Measurements from ENCODE around the gene LRRC8C. TPM values are rescaled to one million over a fixed set of nuclear protein-coding genes. Genes with fewer than 3 reads are reported as not detected.

The LRRC8C gene
- total and polyA plus RNA-seq, 2 of the 8 experiments (the other 6 are each of a cell fraction or from before 2014, with no cell fraction given): 1.1 to 2.1 TPM

DNA sequence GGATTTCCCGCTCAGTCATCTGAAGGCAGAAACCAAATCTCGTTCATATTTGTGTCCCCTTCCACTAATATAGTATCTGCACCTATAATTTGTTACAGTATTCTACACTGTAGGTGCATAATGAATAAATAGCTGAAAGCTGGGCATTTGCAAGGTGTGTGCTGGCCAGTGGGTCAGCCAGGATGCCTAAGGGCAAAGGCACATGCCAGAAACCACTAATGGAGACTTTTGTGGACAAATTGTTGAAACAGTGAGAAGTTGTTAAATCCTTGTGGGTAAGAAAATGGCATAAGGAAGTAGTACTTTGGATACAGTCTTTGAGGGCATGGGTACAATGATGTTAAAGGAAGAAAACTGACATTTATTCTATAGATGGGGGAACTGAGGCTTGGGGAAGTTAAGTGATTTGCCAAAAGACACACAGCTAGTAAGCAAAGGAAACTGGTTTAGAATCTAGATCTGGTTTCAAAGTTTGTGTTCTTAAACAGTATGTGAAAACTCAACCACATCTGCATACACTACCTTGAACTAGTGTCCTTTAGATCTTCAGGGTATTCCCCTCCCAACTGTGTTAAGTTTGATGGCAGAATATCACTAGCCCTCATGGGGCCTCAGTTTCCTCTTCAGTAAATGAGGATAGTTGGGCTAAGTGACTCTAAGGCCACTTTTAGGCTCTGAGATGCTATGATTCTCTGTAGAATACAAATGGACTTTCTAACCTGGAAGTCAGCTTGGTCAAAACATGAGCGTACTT is 26.5 kb upstream of the LRRC8C start:
- no peak overlapping the region for H3K14ac ChIP-seq (ENCODE audit: insufficient read length)
- no peaks in the 10 kb centered on the region for H3K9me3 ChIP-seq (ENCODE audit: insufficient read depth in 2 of 2, low read depth in 1 of 2, low read length in 1 of 2)
- H3K56ac ChIP-seq (replicated peaks; ENCODE audit: insufficient read length, low read depth, low read length): no peak overlapping the region
- DNase-seq (ENCODE audit: low read depth in 1 of 2, low spot score in 2 of 2) (no peak), FAIRE-seq (no peak)
- H4K8ac ChIP-seq (ENCODE audit: extremely low read depth, insufficient read depth, low read length): no peak overlapping the region
- H2AK5ac ChIP-seq (ENCODE audit: low read depth, low read length): no peak overlapping the region
- ChIA-PET POLR2A (ENCODE audit: partially characterized antibody) (interaction anchor here (0.6 kb wide), 1 partner anchor 52 kb away, joined by 3 read pairs; no protein-coding TSS in a partner anchor), CTCF (ENCODE audit: partially characterized antibody) (interaction anchor here (0.8 to 3.7 kb wide), 3 partner anchors 123 to 157 kb away, joined by 3 to 21 read pairs (median 16); no protein-coding TSS in a partner anchor)
- no peak overlapping the region for H4K5ac ChIP-seq (ENCODE audit: insufficient read length, low read depth, low read length)
- H2BK15ac ChIP-seq (ENCODE audit: low read length): no peak overlapping the region
- no peak overlapping the region for H2BK12ac ChIP-seq (ENCODE audit: low read depth, low read length)
- no peaks in the 10 kb centered on the region for H3K79me2 ChIP-seq (ENCODE audit: control insufficient read depth in 1 of 2, insufficient read depth in 2 of 2, low read length in 2 of 2)
- no peak overlapping the region for H2BK120ac ChIP-seq (replicated peaks; ENCODE audit: low read depth, low read length)
- H2AFZ ChIP-seq (ENCODE audit: low read length): no peak overlapping the region
- no peaks in the 10 kb centered on the region for H4K20me1 ChIP-seq (replicated peaks in 1 of 2; ENCODE audit: control insufficient read depth in 1 of 2, insufficient read depth in 2 of 2, low read length in 2 of 2)
- no peak overlapping the region for H3K23ac ChIP-seq (ENCODE audit: insufficient read length)
- H3K27ac ChIP-seq (ENCODE audit: low read depth, low read length): no peak overlapping the region
- H3K36me3 ChIP-seq (ENCODE audit: control insufficient read depth in 2 of 4, insufficient read depth in 4 of 4, low read length in 3 of 4): no peaks in the 10 kb centered on the region
- no peaks in the 10 kb centered on the region for H3K23me2 ChIP-seq (ENCODE audit: low read depth, low read length)
- H3K4me1 ChIP-seq (replicated peaks in 1 of 4; ENCODE audit: control insufficient read depth in 3 of 4, insufficient read depth in 4 of 4, low read length in 3 of 4): no peaks in the 10 kb centered on the region
- no peak overlapping the region for H3K4me2 ChIP-seq (ENCODE audit: insufficient read depth in 1 of 2, low read depth in 2 of 2, low read length in 2 of 2)
- H4K91ac ChIP-seq (replicated peaks; ENCODE audit: insufficient read length, low read length): no peak overlapping the region
- H3K4ac ChIP-seq (replicated peaks; ENCODE audit: insufficient read length, low read depth, low read length): no peak overlapping the region
- H3K27me3 ChIP-seq (replicated peaks in 1 of 4; ENCODE audit: control insufficient read depth in 3 of 4, extremely low read depth in 1 of 4, insufficient read depth in 3 of 4, low read length in 3 of 4): no peaks in the 10 kb centered on the region; a peak in 1 of 7 replicates
- H3K18ac ChIP-seq (ENCODE audit: extremely low read depth, low read length): no peak overlapping the region
- no peaks in the 10 kb centered on the region for H3K79me1 ChIP-seq (ENCODE audit: low read depth, low read length)
- no peak overlapping the region for H2BK20ac ChIP-seq (ENCODE audit: low read length)
- 88% methylated on average over 3 of the region's 3 CpGs; no CpG with 5 or more reads in 1 of the 2 experiments for WGBS, 2 experiments (ENCODE audit: extremely low coverage in 1 of 2, insufficient coverage in 1 of 2, insufficient read length in 1 of 2, insufficient replicate concordance in 2 of 2, low coverage in 1 of 2, low lambda C conversion rate in 2 of 2, missing lambda C conversion rate in 1 of 2)
- no peak overlapping the region for H3K9ac ChIP-seq (replicated peaks in 1 of 4; ENCODE audit: extremely low read depth in 1 of 4, low read depth in 3 of 4, low read length in 3 of 4)
- H2BK5ac ChIP-seq (ENCODE audit: low read depth, low read length): no peak overlapping the region
- H3K4me3 ChIP-seq (ENCODE audit: extremely low read depth in 1 of 4, insufficient read depth in 2 of 4, low read depth in 3 of 4, low read length in 4 of 4): no peak overlapping the region
- no peak for TF ChIP-seq JUND (IDR thresholded peaks at IDR 0.05; ENCODE audit: low read length)
- TF ChIP-seq FOSL1 (IDR thresholded peaks at IDR 0.05; ENCODE audit: insufficient read depth, low read depth, low read length): no peak
- TF ChIP-seq JUN (IDR thresholded peaks at IDR 0.05; ENCODE audit: low read depth, low read length): no peak
- no peak for TF ChIP-seq BACH1 (IDR thresholded peaks at IDR 0.05; ENCODE audit: low read length)
- no peak for TF ChIP-seq HDAC6 (IDR thresholded peaks at IDR 0.05; ENCODE audit: low read depth, low read length)
- no peak for TF ChIP-seq CBX8 (IDR thresholded peaks at IDR 0.05; ENCODE audit: borderline replicate concordance, low read depth, low read length)
- no peak for TF ChIP-seq POU5F1 (IDR thresholded peaks at IDR 0.05; ENCODE audit: low read depth, low read length)
- TF ChIP-seq GABPA (IDR thresholded peaks at IDR 0.05; ENCODE audit: borderline replicate concordance, insufficient read depth, low read length): no peak
- TF ChIP-seq, protein P1, sequence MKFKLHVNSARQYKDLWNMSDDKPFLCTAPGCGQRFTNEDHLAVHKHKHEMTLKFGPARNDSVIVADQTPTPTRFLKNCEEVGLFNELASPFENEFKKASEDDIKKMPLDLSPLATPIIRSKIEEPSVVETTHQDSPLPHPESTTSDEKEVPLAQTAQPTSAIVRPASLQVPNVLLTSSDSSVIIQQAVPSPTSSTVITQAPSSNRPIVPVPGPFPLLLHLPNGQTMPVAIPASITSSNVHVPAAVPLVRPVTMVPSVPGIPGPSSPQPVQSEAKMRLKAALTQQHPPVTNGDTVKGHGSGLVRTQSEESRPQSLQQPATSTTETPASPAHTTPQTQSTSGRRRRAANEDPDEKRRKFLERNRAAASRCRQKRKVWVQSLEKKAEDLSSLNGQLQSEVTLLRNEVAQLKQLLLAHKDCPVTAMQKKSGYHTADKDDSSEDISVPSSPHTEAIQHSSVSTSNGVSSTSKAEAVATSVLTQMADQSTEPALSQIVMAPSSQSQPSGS (IDR thresholded peaks at IDR 0.05; ENCODE audit: low read length): no peak
- TF ChIP-seq SIX5 (IDR thresholded peaks at IDR 0.05; ENCODE audit: low read depth, low read length): no peak
- TF ChIP-seq, protein P2, sequence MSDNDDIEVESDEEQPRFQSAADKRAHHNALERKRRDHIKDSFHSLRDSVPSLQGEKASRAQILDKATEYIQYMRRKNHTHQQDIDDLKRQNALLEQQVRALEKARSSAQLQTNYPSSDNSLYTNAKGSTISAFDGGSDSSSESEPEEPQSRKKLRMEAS (IDR thresholded peaks at IDR 0.05): no peak

Measured in H1 (cell line).